HepG2 (cell line): ENCODE data around the gene TBC1D10A. TPM values are rescaled to one million over a fixed set of nuclear protein-coding genes. Genes with fewer than 3 reads are reported as not detected.
A peak's percentile ranks its signal among the peaks of the same experiment; 100 is the strongest.

ENCODE experiments used
- ATAC-seq: fragments of 200-7000 bp; cut with Tn5 transposase; 3 replicates; pipeline ENCODE4 v1.9.1; 2020; ENCODE audit warnings: mild to moderate bottlenecking, moderate library complexity
- BruUV-seq: library from RNA; stranded (reverse); fragments of 400-500 nt; replicated peaks from 2 replicates; lab custom pipeline; 2021; lab: Mats Ljungman, UMichigan
- CTCF ChIA-PET: fragments of 300-600 bp; formaldehyde crosslinking; extraction: SDS; loops from one replicate; lab custom pipeline; 2021; ENCODE audit warnings: low total read pairs, inconsistent platforms, low intra/inter-chr PET ratio; lab: Yijun Ruan, JAX
- POLR2A ChIA-PET: fragments of 350-600 bp; sonication (Branson Sonifier 250); formaldehyde crosslinking; loops from one replicate; lab custom pipeline; 2020; ENCODE audit warnings: antibody characterized with exemption, inconsistent platforms; lab: Yijun Ruan, JAX
- DNase-seq: peaks from one replicate; pipeline ENCODE4 v3.0.0-alpha.2; 2015; ENCODE audit warnings: low spot score
- FAIRE-seq: peaks from 3 replicates; lab custom pipeline; 2011; peaks lifted over from hg19 to GRCh38; lab: Jason Lieb, UNC
- H2AFZ ChIP-seq: one replicate; pipeline ENCODE4 v1.6.1; 2011; ENCODE audit warnings: low read length, inconsistent platforms
- H3K27ac ChIP-seq: fragments of 300-600 bp; 3 replicates; pipeline ENCODE4 v1.8.0; 2011; ENCODE audit warnings: mixed run types, mild to moderate bottlenecking, mixed read lengths, low read length, inconsistent platforms; ENCODE audit not compliant: insufficient read depth; ENCODE audit errors: extremely low read length
- H3K27me3 ChIP-seq, 2 experiments: fragments of 200-600 bp in 1 of 2; 2 replicates in 1 of 2; 3 replicates in 1 of 2; pipeline versions ENCODE4 v1.6.0 to v1.8.0; 2011; ENCODE audit warnings: low read length in 2 of 2, mild to moderate bottlenecking in 2 of 2, moderate library complexity in 2 of 2, inconsistent platforms in 1 of 2; ENCODE audit not compliant: insufficient read depth in 2 of 2, control insufficient read depth in 1 of 2
- H3K36me3 ChIP-seq, 2 experiments: fragments of 200-600 bp in 1 of 2; replicated peaks in 1 of 2; 2 replicates in 1 of 2; 3 replicates in 1 of 2; pipeline versions ENCODE4 v1.5.1 to v1.8.0; 2011; ENCODE audit warnings: low read length in 2 of 2, inconsistent platforms in 1 of 2; ENCODE audit not compliant: insufficient read depth in 2 of 2, control insufficient read depth in 1 of 2
- H3K4me1 ChIP-seq: 2 replicates; pipeline ENCODE4 v1.5.1; 2012; ENCODE audit warnings: low read length, inconsistent platforms; ENCODE audit not compliant: insufficient read depth
- H3K4me2 ChIP-seq: 2 replicates; pipeline ENCODE4 v1.6.0; 2011; ENCODE audit warnings: low read depth, low read length, inconsistent platforms
- H3K4me3 ChIP-seq, 3 experiments: fragments of 200-600 bp in 1 of 3; sonication (generic), shearing (Covaris generic) in 1 of 3; replicated peaks in 1 of 3; 2 replicates each; pipeline ENCODE4 v1.5.1; 2011 to 2016; ENCODE audit warnings: low read length in 3 of 3, inconsistent platforms in 2 of 3, low read depth in 2 of 3, mild to moderate bottlenecking in 2 of 3, control low read depth in 1 of 3, mixed read lengths in 1 of 3; ENCODE audit not compliant: insufficient read depth in 1 of 3
- H3K79me2 ChIP-seq: one replicate; pipeline ENCODE4 v1.6.1; 2011; ENCODE audit warnings: low read length, inconsistent platforms; ENCODE audit not compliant: insufficient read depth
- H3K9ac ChIP-seq: 2 replicates; pipeline ENCODE4 v1.6.0; 2011; ENCODE audit warnings: mild to moderate bottlenecking, low read depth, low read length, inconsistent platforms; ENCODE audit not compliant: insufficient read depth
- H3K9me3 ChIP-seq: 2 replicates; pipeline ENCODE4 v1.5.1; 2012; ENCODE audit warnings: mild to moderate bottlenecking, low read length
- H4K20me1 ChIP-seq: 2 replicates; pipeline ENCODE4 v1.6.0; 2011; ENCODE audit warnings: inconsistent platforms, mild to moderate bottlenecking, low read length, moderate library complexity; ENCODE audit not compliant: insufficient read depth
- EED ChIP-seq: sonication (generic); formaldehyde crosslinking; IDR thresholded peaks from 2 replicates; pipeline ENCODE4 v1.5.0; 2020; ENCODE audit warnings: mild to moderate bottlenecking, missing genetic modification reagents
- MBD4 ChIP-seq: IDR thresholded peaks from 2 replicates; pipeline ENCODE4 v1.6.1; 2012; ENCODE audit warnings: low read length, inconsistent platforms, borderline replicate concordance
- MTA3 ChIP-seq: sonication (generic); formaldehyde crosslinking; IDR thresholded peaks from 2 replicates; pipeline ENCODE4 v1.4.0; 2020; ENCODE audit warnings: missing genetic modification reagents
- SUZ12 ChIP-seq: fragments of 150-350 bp; IDR thresholded peaks from 2 replicates; pipeline ENCODE4 v1.6.1; 2014; ENCODE audit warnings: low read depth, low read length
- ZBTB21 ChIP-seq: sonication (generic); formaldehyde crosslinking; IDR thresholded peaks from 2 replicates; pipeline ENCODE4 v1.4.0; 2020; ENCODE audit warnings: missing genetic modification reagents
- ZNF101 ChIP-seq: sonication (generic); formaldehyde crosslinking; IDR thresholded peaks from 2 replicates; pipeline ENCODE4 v1.4.0; 2020; ENCODE audit warnings: mild to moderate bottlenecking, low read depth, missing genetic modification reagents, borderline replicate concordance
- ZNF264 ChIP-seq: sonication (generic); formaldehyde crosslinking; IDR thresholded peaks from 2 replicates; pipeline ENCODE4 v1.4.0; 2020; ENCODE audit warnings: missing genetic modification reagents
- WGBS: methylation state at CpG from one replicate; pipeline ENCODE4 v1.1.6; 2017; ENCODE audit warnings: low lambda C conversion rate; 5-methylcytosine and 5-hydroxymethylcytosine counted together
- in situ Hi-C: cut with HindIII; loops from 2 replicates; pipeline ENCODE4 v1.10.0; 2017; ENCODE audit warnings: low pct_unique_long_range_greater_than_20kb; ENCODE audit not compliant: extremely low pct_ligation_motif_present
- intact Hi-C: fragments of 100-400 bp; cut with micrococcal nuclease; formaldehyde crosslinking; loops from one replicate; pipeline ENCODE4 v1.10.0; 2022; ENCODE audit not compliant: unreplicated experiment
- polyA plus RNA-seq, 8 experiments: library from polyadenylated mRNA; depleted of rRNA in 3 of 8; stranded (reverse) in 7 of 8; unstranded in 1 of 8; fragments of >200 nt; fragmentation: Illumina TruSeq in 4 of 8; extraction: Trizol in 4 of 8; gene quantifications; 2 replicates each; pipeline versions ENCODE4 v1.2.1 to v1.2.3, GENCODE V29; 2011 to 2016; ENCODE audit warnings: low read depth in 4 of 8, missing spikeins in 1 of 8, mixed read lengths in 1 of 8; ENCODE audit not compliant: insufficient read depth in 1 of 8
- total RNA-seq, 5 experiments: library from RNA; depleted of rRNA; stranded (reverse); fragments of >200 nt; fragmentation: Illumina TruSeq; extraction: Trizol; gene quantifications; 2 replicates each; pipeline ENCODE4 v1.2.3, GENCODE V29; 2016; ENCODE audit warnings: low read depth in 1 of 5
- TF ChIP-seq, protein P1 (sequence below): sonication (generic); formaldehyde crosslinking; IDR thresholded peaks from 2 replicates; pipeline ENCODE4 v1.4.0; 2020; ENCODE audit warnings: missing genetic modification reagents
- TF ChIP-seq, protein P2 (sequence below): sonication (generic); formaldehyde crosslinking; IDR thresholded peaks from 2 replicates; pipeline ENCODE4 v1.8.1; 2023; ENCODE audit warnings: missing genetic modification reagents, inconsistent platforms, borderline replicate concordance
- TF ChIP-seq, protein P3 (sequence below): sonication (generic); formaldehyde crosslinking; IDR thresholded peaks from 2 replicates; pipeline ENCODE4 v1.4.0; 2020; ENCODE audit warnings: mild to moderate bottlenecking, low read depth, missing genetic modification reagents

TBC1D10A gene
- total and polyA plus RNA-seq, 2 of the 13 experiments (the other 11 are each of a cell fraction or from before 2014, with no cell fraction given): 4.2 to 4.9 TPM

DNA sequence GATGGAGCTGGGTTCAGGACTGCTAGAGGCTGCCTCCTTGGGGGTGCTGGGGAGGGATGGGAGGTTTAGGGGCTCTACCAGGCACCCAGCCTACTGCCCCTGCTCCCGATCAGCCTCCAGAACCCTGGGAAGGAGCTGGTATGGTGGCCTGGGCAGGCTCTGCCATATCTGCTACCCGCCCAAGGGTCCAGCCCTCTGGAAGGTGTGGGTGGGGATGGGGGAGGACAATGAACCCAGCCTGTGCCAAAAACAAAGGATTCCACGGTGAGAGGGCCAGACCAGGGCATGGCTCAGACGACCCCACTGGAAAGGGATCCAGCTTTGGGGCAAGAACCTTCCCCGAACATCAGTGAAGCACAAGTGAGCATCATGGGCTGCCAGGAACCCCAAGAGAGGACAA, 40.4 kb downstream of the TBC1D10A start:
- Histone ChIP-seq H3K9ac (no peak overlapping the region), H3K79me2 (no peaks in the 10 kb centered on the region), H3K27me3 (no peaks in the 10 kb centered on the region; a peak in 1 of 5 replicates), H3K9me3 (no peaks in the 10 kb centered on the region), H3K4me1 (peaks cover 27% of the 10 kb centered on the region), H3K27ac (no peak overlapping the region), H2AFZ (no peak overlapping the region), H3K4me3 (no peak overlapping the region), H4K20me1 (no peaks in the 10 kb centered on the region), H3K36me3 (no peaks in the 10 kb centered on the region), H3K4me2 (no peak overlapping the region)
- TF ChIP-seq EED: 0 out of 2 replicates have a peak, but pooled peaks have one; percentile 51
- no peak for TF ChIP-seq ZNF264 (CRISPR knock-in tag)
- in situ Hi-C loops: loop anchor here (5.0 kb wide), 1 partner anchor 101 kb away; the partner anchor contains the start of gene RNF215
- ATAC-seq (no peak), FAIRE-seq (no peak), DNase-seq (no peak)
- intact Hi-C loops: loop anchor here (1.0 kb wide), 1 partner anchor 23 kb away; no protein-coding TSS in a partner anchor
- WGBS: 67% methylated on average over 4 of the region's 5 CpGs
- CTCF ChIA-PET: interaction anchor here (0.9 to 4.0 kb wide), 5 partner anchors 23 to 177 kb away, joined by 3 to 23 read pairs (median 13); partner anchors contain the start of gene TBC1D10A
- POLR2A ChIA-PET: no interaction called here
- no TSS peak for BruUV-seq

DNA sequence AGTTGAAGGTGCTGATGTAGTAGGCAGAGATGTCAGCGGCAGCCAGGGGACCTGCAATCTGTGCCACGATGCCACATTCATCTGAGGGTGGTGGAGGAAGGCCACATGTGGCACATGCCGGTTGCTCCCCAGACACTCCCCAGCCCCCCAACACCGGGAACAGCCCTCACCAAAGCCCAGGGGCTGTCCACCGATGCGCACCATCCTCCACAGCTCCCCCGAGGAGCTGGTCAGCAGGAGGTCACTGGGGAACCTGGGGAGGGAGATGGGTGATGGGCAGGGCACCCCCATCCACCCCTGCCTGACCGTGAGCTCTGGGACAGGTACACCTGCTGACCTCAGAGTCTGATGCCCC, 40.9 kb downstream of the TBC1D10A start:
- no peak overlapping the region for H3K4me2 ChIP-seq
- H3K27ac ChIP-seq: no peak overlapping the region
- H3K79me2 ChIP-seq: no peaks in the 10 kb centered on the region
- no peaks in the 10 kb centered on the region; a peak in 1 of 5 replicates for H3K27me3 ChIP-seq
- no peak overlapping the region for H2AFZ ChIP-seq
- no peaks in the 10 kb centered on the region for H4K20me1 ChIP-seq
- H3K9ac ChIP-seq: no peak overlapping the region
- H3K4me3 ChIP-seq: no peak overlapping the region
- no CpG with 5 or more reads among the region's 8 CpGs for WGBS
- H3K9me3 ChIP-seq: no peaks in the 10 kb centered on the region
- POLR2A ChIA-PET: no interaction called here
- CTCF ChIA-PET: interaction anchor here (2.8 to 4.0 kb wide), 2 partner anchors 23 to 177 kb away, joined by 20 to 23 read pairs; no protein-coding TSS in a partner anchor
- no peak for FAIRE-seq
- BruUV-seq: no TSS peak
- no peak for DNase-seq
- intact Hi-C loops: loop anchor here (1.0 kb wide), 1 partner anchor 23 kb away; no protein-coding TSS in a partner anchor
- peaks cover 22% of the 10 kb centered on the region for H3K4me1 ChIP-seq
- ATAC-seq: no peak
- in situ Hi-C loops: loop anchor here (5.0 kb wide), 1 partner anchor 101 kb away; the partner anchor contains the start of gene RNF215
- no peaks in the 10 kb centered on the region for H3K36me3 ChIP-seq
- TF ChIP-seq ZNF101 (CRISPR knock-in tag) (no peak), MTA3 (no peak), SUZ12 (no peak), MBD4 (no peak), ZBTB21 (CRISPR knock-in tag) (no peak)
- TF ChIP-seq, protein P1, sequence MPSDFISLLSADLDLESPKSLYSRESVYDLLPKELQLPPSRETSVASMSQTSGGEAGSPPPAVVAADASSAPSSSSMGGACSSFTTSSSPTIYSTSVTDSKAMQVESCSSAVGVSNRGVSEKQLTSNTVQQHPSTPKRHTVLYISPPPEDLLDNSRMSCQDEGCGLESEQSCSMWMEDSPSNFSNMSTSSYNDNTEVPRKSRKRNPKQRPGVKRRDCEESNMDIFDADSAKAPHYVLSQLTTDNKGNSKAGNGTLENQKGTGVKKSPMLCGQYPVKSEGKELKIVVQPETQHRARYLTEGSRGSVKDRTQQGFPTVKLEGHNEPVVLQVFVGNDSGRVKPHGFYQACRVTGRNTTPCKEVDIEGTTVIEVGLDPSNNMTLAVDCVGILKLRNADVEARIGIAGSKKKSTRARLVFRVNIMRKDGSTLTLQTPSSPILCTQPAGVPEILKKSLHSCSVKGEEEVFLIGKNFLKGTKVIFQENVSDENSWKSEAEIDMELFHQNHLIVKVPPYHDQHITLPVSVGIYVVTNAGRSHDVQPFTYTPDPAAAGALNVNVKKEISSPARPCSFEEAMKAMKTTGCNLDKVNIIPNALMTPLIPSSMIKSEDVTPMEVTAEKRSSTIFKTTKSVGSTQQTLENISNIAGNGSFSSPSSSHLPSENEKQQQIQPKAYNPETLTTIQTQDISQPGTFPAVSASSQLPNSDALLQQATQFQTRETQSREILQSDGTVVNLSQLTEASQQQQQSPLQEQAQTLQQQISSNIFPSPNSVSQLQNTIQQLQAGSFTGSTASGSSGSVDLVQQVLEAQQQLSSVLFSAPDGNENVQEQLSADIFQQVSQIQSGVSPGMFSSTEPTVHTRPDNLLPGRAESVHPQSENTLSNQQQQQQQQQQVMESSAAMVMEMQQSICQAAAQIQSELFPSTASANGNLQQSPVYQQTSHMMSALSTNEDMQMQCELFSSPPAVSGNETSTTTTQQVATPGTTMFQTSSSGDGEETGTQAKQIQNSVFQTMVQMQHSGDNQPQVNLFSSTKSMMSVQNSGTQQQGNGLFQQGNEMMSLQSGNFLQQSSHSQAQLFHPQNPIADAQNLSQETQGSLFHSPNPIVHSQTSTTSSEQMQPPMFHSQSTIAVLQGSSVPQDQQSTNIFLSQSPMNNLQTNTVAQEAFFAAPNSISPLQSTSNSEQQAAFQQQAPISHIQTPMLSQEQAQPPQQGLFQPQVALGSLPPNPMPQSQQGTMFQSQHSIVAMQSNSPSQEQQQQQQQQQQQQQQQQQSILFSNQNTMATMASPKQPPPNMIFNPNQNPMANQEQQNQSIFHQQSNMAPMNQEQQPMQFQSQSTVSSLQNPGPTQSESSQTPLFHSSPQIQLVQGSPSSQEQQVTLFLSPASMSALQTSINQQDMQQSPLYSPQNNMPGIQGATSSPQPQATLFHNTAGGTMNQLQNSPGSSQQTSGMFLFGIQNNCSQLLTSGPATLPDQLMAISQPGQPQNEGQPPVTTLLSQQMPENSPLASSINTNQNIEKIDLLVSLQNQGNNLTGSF (CRISPR knock-in tag): no peak
- TF ChIP-seq, protein P2, sequence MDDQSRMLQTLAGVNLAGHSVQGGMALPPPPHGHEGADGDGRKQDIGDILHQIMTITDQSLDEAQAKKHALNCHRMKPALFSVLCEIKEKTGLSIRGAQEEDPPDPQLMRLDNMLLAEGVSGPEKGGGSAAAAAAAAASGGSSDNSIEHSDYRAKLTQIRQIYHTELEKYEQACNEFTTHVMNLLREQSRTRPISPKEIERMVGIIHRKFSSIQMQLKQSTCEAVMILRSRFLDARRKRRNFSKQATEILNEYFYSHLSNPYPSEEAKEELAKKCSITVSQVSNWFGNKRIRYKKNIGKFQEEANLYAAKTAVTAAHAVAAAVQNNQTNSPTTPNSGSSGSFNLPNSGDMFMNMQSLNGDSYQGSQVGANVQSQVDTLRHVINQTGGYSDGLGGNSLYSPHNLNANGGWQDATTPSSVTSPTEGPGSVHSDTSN (CRISPR knock-in tag): no peak
- TF ChIP-seq, protein P3, sequence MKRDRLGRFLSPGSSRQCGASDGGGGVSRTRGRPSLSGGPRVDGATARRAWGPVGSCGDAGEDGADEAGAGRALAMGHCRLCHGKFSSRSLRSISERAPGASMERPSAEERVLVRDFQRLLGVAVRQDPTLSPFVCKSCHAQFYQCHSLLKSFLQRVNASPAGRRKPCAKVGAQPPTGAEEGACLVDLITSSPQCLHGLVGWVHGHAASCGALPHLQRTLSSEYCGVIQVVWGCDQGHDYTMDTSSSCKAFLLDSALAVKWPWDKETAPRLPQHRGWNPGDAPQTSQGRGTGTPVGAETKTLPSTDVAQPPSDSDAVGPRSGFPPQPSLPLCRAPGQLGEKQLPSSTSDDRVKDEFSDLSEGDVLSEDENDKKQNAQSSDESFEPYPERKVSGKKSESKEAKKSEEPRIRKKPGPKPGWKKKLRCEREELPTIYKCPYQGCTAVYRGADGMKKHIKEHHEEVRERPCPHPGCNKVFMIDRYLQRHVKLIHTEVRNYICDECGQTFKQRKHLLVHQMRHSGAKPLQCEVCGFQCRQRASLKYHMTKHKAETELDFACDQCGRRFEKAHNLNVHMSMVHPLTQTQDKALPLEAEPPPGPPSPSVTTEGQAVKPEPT: no peak
